Activated B cell treated with CpG ODN at 0.5 μM for 24 hours (primary cell): Measurements from ENCODE around the gene INF2. TPM values are rescaled to one million over a fixed set of nuclear protein-coding genes. Genes with fewer than 3 reads are reported as not detected.

Experiments
- ATAC-seq: fragments of 200-7000 bp; cut with Tn5 transposase; one replicate; pipeline ENCODE4 v1.10.0; 2021; ENCODE audit warnings: low read depth, mild to moderate bottlenecking, moderate library complexity
- CTCF ChIA-PET: fragments of 350-600 bp; sonication (Branson Sonifier 250); formaldehyde crosslinking; loops from one replicate; lab custom pipeline; 2021; ENCODE audit warnings: antibody characterized with exemption; lab: Charles Lee
- POLR2A ChIA-PET: fragments of 350-600 bp; sonication (Branson Sonifier 250); formaldehyde crosslinking; loops from one replicate; lab custom pipeline; 2021; ENCODE audit warnings: antibody characterized with exemption; lab: Charles Lee
- DNase-seq: peaks from one replicate; pipeline ENCODE4 v3.0.0; 2022
- H3K27ac Mint-ChIP-seq: one replicate; pipeline ENCODE4 v1.8.0; 2020; ENCODE audit warnings: mixed read lengths
- H3K27me3 Mint-ChIP-seq: one replicate; pipeline ENCODE4 v1.8.0; 2021; ENCODE audit warnings: mixed read lengths
- H3K36me3 Mint-ChIP-seq: one replicate; pipeline ENCODE4 v1.8.0; 2021; ENCODE audit warnings: low read depth, mixed read lengths
- H3K4me1 Mint-ChIP-seq: one replicate; pipeline ENCODE4 v1.8.0; 2021; ENCODE audit warnings: mixed read lengths
- H3K4me3 Mint-ChIP-seq: one replicate; pipeline ENCODE4 v1.8.0; 2020; ENCODE audit warnings: mild to moderate bottlenecking, mixed read lengths
- H3K9me3 Mint-ChIP-seq: one replicate; pipeline ENCODE4 v1.8.0; 2020; ENCODE audit warnings: mixed read lengths
- intact Hi-C: fragments of 100-400 bp; cut with micrococcal nuclease; formaldehyde crosslinking; loops from one replicate; pipeline ENCODE4 v1.15.1; 2024
- total RNA-seq: library from RNA; stranded (reverse); gene quantifications from 2 replicates; pipeline ENCODE4 v1.2.3, GENCODE V29; 2022
- TF ChIP-seq, protein P1 (sequence below): fragments of 200-600 bp; IDR thresholded peaks from one replicate; pipeline ENCODE4 v1.8.0; 2022; ENCODE audit warnings: antibody characterized with exemption, mild to moderate bottlenecking

Gene INF2
- total RNA-seq, 1 donor from 2014 or later, result 47.2 TPM

DNA sequence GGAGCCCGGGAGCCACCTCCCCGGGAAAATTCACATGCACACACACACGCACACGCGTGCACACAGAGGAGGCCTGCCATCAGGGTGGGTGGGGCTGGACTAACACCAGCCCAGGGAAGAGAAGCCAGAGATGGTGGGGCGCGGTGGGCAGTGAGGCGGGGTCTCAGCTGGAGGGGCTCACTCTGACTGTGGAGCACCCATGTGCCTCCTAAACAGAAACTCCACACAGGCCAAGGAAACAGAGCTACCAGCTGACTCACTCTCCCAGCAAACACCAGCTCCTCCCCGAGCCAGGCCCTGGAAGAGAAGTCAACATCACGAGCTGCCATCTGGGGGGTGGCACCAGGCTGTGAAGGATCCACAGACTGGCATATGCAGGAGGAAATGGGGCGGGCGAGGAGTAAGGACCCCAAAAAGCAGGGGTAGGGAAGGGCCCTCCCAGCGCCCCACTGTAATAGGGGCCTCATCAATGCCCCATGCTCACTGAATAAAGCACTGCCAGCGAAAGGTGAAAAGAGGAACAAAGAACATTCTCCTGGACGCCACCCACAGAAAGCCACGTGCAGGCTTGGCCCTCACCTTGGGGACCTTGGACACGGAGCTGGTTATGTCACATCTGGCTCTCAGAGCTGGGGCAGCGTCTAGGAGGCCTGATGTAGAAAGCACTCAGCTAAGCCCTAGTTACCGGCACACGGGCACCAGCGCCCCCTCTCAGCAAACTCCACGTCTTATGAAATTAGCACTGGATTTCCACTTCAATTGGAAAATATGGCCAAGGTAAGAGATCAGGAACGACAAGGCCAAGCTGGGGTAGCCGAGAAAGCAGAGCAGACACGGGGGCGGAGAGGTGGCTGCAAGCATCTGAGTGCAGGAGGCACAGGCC, 8.4 kb upstream of the INF2 start:
- ChIA-PET POLR2A (interaction anchor here (1.0 to 6.9 kb wide), 7 partner anchors 9 to 72 kb away, joined by 3 to 182 read pairs (median 5); partner anchors contain the start of gene SIVA1), CTCF (interaction anchor here (0.8 to 2.3 kb wide), 8 partner anchors 8 to 34 kb away, joined by 3 to 14 read pairs (median 6); no protein-coding TSS in a partner anchor)
- Mint-ChIP-seq H3K36me3 (no peaks in the 10 kb centered on the region), H3K27ac (peak overlapping the region; percentile 63), H3K27me3 (no peaks in the 10 kb centered on the region), H3K9me3 (no peaks in the 10 kb centered on the region), H3K4me3 (peak overlapping the region; percentile 21), H3K4me1 (peaks cover 65% of the 10 kb centered on the region)
- DNase-seq, result peak; percentile 47
- peak; percentile 64 for ATAC-seq
- intact Hi-C loops, result loop anchor here (1.0 to 10.0 kb wide), 3 partner anchors 24 to 244 kb away; partner anchors contain the start of gene PLD4
- TF ChIP-seq, protein P1, sequence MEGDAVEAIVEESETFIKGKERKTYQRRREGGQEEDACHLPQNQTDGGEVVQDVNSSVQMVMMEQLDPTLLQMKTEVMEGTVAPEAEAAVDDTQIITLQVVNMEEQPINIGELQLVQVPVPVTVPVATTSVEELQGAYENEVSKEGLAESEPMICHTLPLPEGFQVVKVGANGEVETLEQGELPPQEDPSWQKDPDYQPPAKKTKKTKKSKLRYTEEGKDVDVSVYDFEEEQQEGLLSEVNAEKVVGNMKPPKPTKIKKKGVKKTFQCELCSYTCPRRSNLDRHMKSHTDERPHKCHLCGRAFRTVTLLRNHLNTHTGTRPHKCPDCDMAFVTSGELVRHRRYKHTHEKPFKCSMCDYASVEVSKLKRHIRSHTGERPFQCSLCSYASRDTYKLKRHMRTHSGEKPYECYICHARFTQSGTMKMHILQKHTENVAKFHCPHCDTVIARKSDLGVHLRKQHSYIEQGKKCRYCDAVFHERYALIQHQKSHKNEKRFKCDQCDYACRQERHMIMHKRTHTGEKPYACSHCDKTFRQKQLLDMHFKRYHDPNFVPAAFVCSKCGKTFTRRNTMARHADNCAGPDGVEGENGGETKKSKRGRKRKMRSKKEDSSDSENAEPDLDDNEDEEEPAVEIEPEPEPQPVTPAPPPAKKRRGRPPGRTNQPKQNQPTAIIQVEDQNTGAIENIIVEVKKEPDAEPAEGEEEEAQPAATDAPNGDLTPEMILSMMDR, result no peak

DNA sequence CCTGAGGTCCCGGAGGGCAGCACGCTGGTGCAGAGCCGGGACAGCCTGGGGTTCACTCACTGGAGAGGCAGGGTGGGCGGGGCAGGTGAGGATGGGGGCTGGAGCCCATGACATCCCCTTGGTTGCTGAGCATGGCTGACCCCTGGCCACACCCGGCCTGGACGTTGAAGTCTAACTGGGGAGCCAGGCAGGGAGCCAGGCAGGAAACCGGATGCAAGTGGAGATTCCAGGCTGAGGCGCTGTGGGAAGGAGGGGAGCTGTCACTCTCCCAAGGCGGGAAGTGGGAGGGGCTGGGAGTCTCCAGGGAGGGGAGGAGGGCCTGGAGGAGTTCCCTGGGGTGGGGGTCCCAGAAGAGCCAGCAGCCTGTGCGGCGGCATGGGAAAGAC, 7.7 kb upstream of the INF2 start:
- intact Hi-C loops, result loop anchor here (1.0 to 10.0 kb wide), 3 partner anchors 24 to 243 kb away; partner anchors contain the start of gene PLD4
- no peak overlapping the region for H3K27ac Mint-ChIP-seq
- H3K27me3 Mint-ChIP-seq, result no peaks in the 10 kb centered on the region
- DNase-seq (no peak), ATAC-seq (no peak)
- H3K36me3 Mint-ChIP-seq, result no peaks in the 10 kb centered on the region
- no peak overlapping the region for H3K4me3 Mint-ChIP-seq
- TF ChIP-seq, protein P1, result no peak
- peaks cover 70% of the 10 kb centered on the region for H3K4me1 Mint-ChIP-seq
- POLR2A ChIA-PET, result interaction anchor here (1.2 to 6.9 kb wide), 3 partner anchors 16 to 71 kb away, joined by 7 to 182 read pairs (median 9); partner anchors contain the start of gene SIVA1
- CTCF ChIA-PET, result interaction anchor here (0.8 to 2.3 kb wide), 8 partner anchors 9 to 35 kb away, joined by 3 to 14 read pairs (median 6); no protein-coding TSS in a partner anchor
- H3K9me3 Mint-ChIP-seq, result no peaks in the 10 kb centered on the region

DNA sequence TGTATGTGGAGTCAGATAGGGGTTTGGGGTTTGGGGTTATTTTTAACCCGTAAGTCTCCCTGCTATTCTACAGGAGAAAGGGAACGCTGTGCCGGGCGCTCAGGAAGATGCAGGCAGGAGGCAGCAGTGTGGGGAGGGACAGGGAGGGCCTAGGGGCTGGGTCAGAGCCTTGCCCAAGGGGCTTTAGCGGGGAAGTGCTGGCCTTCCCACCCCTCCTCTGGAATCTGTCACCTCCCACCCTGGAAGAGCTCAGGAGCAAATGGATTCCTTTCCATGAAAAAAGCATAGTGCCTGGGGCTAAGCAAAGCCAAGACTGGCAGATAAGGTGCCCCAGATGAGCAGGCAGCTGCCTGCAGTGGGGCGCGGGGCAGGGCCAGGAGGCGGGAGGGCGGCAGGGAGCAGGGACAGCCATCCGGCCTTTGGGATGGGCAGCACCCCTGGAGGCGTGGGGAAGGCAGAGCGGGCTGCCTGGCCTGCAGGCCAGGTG, 7.3 kb upstream of the INF2 start:
- Mint-ChIP-seq H3K4me3 (no peak overlapping the region), H3K27me3 (no peaks in the 10 kb centered on the region), H3K9me3 (no peaks in the 10 kb centered on the region), H3K27ac (no peak overlapping the region), H3K36me3 (no peaks in the 10 kb centered on the region), H3K4me1 (peaks cover 70% of the 10 kb centered on the region)
- DNase-seq (no peak), ATAC-seq (no peak)
- POLR2A ChIA-PET, result interaction anchor here (1.0 to 6.9 kb wide), 2 partner anchors 16 to 22 kb away, joined by 4 to 182 read pairs; no protein-coding TSS in a partner anchor
- intact Hi-C loops, result loop anchor here (10.0 kb wide), 1 partner anchor 243 kb away; the partner anchor contains the start of gene PLD4
- CTCF ChIA-PET, result interaction anchor here (0.9 to 1.9 kb wide), 5 partner anchors 9 to 36 kb away, joined by 3 to 13 read pairs (median 8); no protein-coding TSS in a partner anchor
- TF ChIP-seq, protein P1, result no peak

DNA sequence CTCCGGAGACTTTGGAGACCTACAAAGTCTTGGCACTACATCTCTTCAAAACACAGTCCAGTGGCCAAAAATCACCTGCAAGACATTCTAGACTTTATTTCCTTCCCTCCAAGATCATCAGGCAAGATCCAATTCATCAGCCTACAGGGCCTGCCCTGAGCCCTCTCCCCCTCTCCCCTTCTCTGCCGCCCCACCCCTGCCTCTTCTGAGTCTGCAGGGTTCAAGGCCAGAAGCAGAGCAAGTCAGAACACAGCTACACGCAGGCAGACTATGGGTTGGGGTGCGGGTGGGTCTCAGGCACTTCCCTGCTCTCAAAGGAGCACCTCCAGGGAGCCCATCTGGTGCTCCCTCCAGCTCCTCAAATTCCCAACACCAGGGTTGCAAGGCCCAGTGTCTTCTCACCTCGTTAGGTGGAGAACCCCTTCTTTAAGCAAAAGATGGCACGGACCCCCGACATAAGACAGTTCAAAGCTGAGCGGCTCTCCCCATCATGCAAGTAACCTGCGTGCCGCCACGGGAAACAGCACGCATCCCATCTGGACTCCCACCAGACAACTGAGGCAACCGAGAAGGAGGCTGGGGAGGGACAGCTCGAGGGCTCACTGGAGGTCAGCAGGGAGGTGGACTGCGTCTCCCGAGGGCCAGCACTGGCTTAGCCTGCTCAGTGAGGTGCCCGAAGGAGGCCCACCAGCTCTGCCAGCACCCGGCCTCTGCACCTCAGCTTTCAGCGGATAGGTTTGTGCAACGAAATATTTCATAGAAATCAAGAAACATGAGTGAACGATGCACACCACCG, 5.6 kb upstream of the INF2 start:
- intact Hi-C loops, result loop anchor here (10.0 kb wide), 1 partner anchor 241 kb away; the partner anchor contains the start of gene PLD4
- Mint-ChIP-seq H3K27me3 (no peaks in the 10 kb centered on the region), H3K4me3 (no peak overlapping the region)

More for the DNA sequence above, 5.6 kb upstream of the INF2 start:
- no peak overlapping the region for H3K27ac Mint-ChIP-seq
- peaks cover 68% of the 10 kb centered on the region for H3K4me1 Mint-ChIP-seq
- no peaks in the 10 kb centered on the region for H3K9me3 Mint-ChIP-seq
- no peak for ATAC-seq
- no peaks in the 10 kb centered on the region for H3K36me3 Mint-ChIP-seq
- CTCF ChIA-PET, result no interaction called here
- no peak for DNase-seq
- TF ChIP-seq, protein P1, result no peak
- POLR2A ChIA-PET, result interaction anchor here (0.5 kb wide), 1 partner anchor 26 kb away, joined by 3 read pairs; no protein-coding TSS in a partner anchor
